ENCODE measurements around the gene ELFN2. TPM values are rescaled to one million over a fixed set of nuclear protein-coding genes. Genes with fewer than 3 reads are reported as not detected.

Gene ELFN2
- polyA plus RNA-seq, 2 of the 4 experiments (the other 2 are of a cell fraction): 0.94 to 8.1 TPM

GRCh38 chr22:37356922-37357321, 70.4 kb downstream of the ELFN2 start:
- no peaks in the 10 kb centered on the region for H3K4me1 ChIP-seq
- no peak overlapping the region for H3K4me2 ChIP-seq
- no peak overlapping the region for H3K4me3 ChIP-seq
- WGBS (ENCODE audit: missing lambda C conversion rate): 84% methylated on average over 8 of the region's 8 CpGs
- POLR2A ChIA-PET: no interaction called here
- no peak for FAIRE-seq
- TF ChIP-seq HOXB13 (CRISPR knock-in tag; IDR thresholded peaks at IDR 0.05; ENCODE audit: low read depth) (no peak), RFX5 (IDR thresholded peaks at IDR 0.05) (no peak), ZFP36 (IDR thresholded peaks at IDR 0.05; ENCODE audit: borderline replicate concordance, partially characterized antibody) (no peak), FOSB (CRISPR knock-in tag; IDR thresholded peaks at IDR 0.05) (no peak), HES2 (IDR thresholded peaks at IDR 0.05) (no peak), CBX2 (IDR thresholded peaks at IDR 0.05; ENCODE audit: borderline replicate concordance, low read depth) (no peak), MYC (IDR thresholded peaks at IDR 0.05; ENCODE audit: borderline replicate concordance, low read length) (no peak), HDAC2 (IDR thresholded peaks at IDR 0.05) (no peak), HOXB5 (CRISPR knock-in tag; IDR thresholded peaks at IDR 0.05) (no peak), EHMT2 (IDR thresholded peaks at IDR 0.05; ENCODE audit: low read depth) (no peak), HMGXB4 (CRISPR knock-in tag; IDR thresholded peaks at IDR 0.05; ENCODE audit: borderline replicate concordance) (no peak), BCL3 (IDR thresholded peaks at IDR 0.05) (no peak), JUNB (IDR thresholded peaks at IDR 0.05) (no peak)
- TF ChIP-seq, protein P1, sequence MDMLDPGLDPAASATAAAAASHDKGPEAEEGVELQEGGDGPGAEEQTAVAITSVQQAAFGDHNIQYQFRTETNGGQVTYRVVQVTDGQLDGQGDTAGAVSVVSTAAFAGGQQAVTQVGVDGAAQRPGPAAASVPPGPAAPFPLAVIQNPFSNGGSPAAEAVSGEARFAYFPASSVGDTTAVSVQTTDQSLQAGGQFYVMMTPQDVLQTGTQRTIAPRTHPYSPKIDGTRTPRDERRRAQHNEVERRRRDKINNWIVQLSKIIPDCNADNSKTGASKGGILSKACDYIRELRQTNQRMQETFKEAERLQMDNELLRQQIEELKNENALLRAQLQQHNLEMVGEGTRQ (IDR thresholded peaks at IDR 0.05): no peak
- CTCF ChIA-PET: interaction anchor here (0.7 to 1.7 kb wide), 3 partner anchors 21 to 1414 kb away, joined by 3 read pairs; no protein-coding TSS in a partner anchor
- no peaks in the 10 kb centered on the region for H3K9me3 ChIP-seq
- H3K27ac ChIP-seq: no peak overlapping the region
- ATAC-seq: no peak
- DNase-seq (ENCODE audit: low read depth in 1 of 2, low spot score in 1 of 2): no peak

GRCh38 chr22:37355174-37355573, 72.1 kb downstream of the ELFN2 start:
- no peaks in the 10 kb centered on the region for H3K9me3 ChIP-seq
- FAIRE-seq: no peak
- TF ChIP-seq HOXB13 (CRISPR knock-in tag; IDR thresholded peaks at IDR 0.05; ENCODE audit: low read depth) (no peak), CEBPB (IDR thresholded peaks at IDR 0.05) (no peak), BCL3 (IDR thresholded peaks at IDR 0.05) (no peak), MYC (IDR thresholded peaks at IDR 0.05; ENCODE audit: borderline replicate concordance, low read length) (no peak), ZC3H11A (IDR thresholded peaks at IDR 0.05) (no peak), BHLHE40 (IDR thresholded peaks at IDR 0.05; ENCODE audit: low read depth, low read length) (no peak), E2F6 (IDR thresholded peaks at IDR 0.05; ENCODE audit: borderline replicate concordance, low read depth) (no peak), HEYL (CRISPR knock-in tag; IDR thresholded peaks at IDR 0.05) (no peak), CBX8 (IDR thresholded peaks at IDR 0.05) (no peak), JUNB (IDR thresholded peaks at IDR 0.05) (no peak), HDAC2 (IDR thresholded peaks at IDR 0.05) (no peak), KDM1A (IDR thresholded peaks at IDR 0.05; ENCODE audit: low read depth) (no peak), CBX2 (IDR thresholded peaks at IDR 0.05; ENCODE audit: borderline replicate concordance, low read depth) (no peak), PHF8 (IDR thresholded peaks at IDR 0.05; ENCODE audit: borderline replicate concordance, low read depth) (no peak), MAZ (IDR thresholded peaks at IDR 0.05; ENCODE audit: borderline replicate concordance, low read depth, low read length) (no peak)
- TF ChIP-seq, protein P1 (IDR thresholded peaks at IDR 0.05): no peak
- TF ChIP-seq, protein P2, sequence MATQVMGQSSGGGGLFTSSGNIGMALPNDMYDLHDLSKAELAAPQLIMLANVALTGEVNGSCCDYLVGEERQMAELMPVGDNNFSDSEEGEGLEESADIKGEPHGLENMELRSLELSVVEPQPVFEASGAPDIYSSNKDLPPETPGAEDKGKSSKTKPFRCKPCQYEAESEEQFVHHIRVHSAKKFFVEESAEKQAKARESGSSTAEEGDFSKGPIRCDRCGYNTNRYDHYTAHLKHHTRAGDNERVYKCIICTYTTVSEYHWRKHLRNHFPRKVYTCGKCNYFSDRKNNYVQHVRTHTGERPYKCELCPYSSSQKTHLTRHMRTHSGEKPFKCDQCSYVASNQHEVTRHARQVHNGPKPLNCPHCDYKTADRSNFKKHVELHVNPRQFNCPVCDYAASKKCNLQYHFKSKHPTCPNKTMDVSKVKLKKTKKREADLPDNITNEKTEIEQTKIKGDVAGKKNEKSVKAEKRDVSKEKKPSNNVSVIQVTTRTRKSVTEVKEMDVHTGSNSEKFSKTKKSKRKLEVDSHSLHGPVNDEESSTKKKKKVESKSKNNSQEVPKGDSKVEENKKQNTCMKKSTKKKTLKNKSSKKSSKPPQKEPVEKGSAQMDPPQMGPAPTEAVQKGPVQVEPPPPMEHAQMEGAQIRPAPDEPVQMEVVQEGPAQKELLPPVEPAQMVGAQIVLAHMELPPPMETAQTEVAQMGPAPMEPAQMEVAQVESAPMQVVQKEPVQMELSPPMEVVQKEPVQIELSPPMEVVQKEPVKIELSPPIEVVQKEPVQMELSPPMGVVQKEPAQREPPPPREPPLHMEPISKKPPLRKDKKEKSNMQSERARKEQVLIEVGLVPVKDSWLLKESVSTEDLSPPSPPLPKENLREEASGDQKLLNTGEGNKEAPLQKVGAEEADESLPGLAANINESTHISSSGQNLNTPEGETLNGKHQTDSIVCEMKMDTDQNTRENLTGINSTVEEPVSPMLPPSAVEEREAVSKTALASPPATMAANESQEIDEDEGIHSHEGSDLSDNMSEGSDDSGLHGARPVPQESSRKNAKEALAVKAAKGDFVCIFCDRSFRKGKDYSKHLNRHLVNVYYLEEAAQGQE (IDR thresholded peaks at IDR 0.05): no peak

More at GRCh38 chr22:37355174-37355573, 72.1 kb downstream of the ELFN2 start:
- Histone ChIP-seq H3K4me3 (no peak overlapping the region), H3K27ac (no peak overlapping the region), H3K4me2 (no peak overlapping the region), H3K4me1 (no peaks in the 10 kb centered on the region)
- POLR2A ChIA-PET: no interaction called here
- 100% methylated on average over 2 of the region's 14 CpGs for WGBS (ENCODE audit: missing lambda C conversion rate)
- ATAC-seq: no peak
- CTCF ChIA-PET: interaction anchor here (1.7 kb wide), 1 partner anchor 19 kb away, joined by 3 read pairs; no protein-coding TSS in a partner anchor
- no peak for DNase-seq (ENCODE audit: low read depth in 1 of 2, low spot score in 1 of 2)

Measured in A549 (cell line).